Measurements from ENCODE around the gene SSX2IP.

The SSX2IP gene

DNA sequence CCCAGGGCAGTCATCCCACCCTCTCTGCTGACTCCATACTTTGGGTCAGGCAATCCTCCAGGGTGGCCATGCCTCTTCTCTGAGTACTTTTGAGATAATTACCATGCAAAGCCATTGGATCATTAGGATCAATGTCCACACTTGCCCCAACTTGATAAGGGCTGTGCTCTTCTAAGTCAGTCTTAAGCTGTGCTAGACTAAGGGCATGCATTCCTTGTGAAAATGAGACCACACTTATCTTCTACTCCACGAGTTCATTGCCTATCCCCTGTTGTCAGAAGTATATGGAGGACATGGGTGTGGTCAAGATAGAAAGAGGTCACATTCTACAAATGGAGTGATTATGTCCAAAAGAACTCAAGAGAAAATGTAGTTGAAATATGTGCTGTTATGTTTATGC, 18.9 kb upstream of the SSX2IP start:
- DNase-seq, result no peak

DNA sequence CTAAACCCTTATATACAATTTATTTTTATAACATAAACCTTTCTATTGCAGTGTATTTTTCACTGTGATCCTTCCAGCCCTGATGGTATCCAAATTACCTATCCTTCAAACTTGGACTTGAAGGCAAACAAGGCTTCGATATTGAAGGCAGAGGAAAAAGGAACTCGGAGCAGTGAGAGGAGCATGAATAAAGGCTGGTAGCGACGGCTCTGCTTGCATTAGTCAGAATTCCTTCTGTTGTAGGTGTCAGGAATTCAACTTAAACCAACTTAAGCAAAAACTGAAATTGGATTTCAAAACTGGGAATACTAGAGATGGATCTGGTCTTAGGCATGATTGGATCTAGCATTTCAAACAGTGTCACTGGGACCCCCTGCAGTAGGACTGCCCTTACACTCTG, 17.8 kb upstream of the SSX2IP start:
- DNase-seq, result no peak

DNA sequence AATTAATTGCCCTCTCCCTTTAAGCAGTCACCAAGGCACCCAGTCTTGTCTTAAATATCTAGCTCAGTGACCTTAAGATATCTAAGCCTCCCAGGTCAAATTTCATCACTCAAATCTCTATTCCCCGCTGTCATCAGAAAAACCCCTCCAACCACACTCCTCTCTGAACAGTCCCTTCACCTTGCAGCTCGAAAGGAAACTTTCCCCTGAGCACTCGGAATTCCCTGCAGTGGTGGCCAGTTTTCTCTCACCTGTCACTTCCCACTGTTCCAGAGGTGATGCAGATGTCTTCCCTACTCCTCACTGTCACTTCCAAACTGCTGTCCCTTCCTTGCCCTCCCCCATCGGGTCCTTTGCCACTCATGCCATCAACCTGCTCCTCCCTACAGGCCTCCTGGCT, 15.3 kb upstream of the SSX2IP start:
- DNase-seq, result no peak

DNA sequence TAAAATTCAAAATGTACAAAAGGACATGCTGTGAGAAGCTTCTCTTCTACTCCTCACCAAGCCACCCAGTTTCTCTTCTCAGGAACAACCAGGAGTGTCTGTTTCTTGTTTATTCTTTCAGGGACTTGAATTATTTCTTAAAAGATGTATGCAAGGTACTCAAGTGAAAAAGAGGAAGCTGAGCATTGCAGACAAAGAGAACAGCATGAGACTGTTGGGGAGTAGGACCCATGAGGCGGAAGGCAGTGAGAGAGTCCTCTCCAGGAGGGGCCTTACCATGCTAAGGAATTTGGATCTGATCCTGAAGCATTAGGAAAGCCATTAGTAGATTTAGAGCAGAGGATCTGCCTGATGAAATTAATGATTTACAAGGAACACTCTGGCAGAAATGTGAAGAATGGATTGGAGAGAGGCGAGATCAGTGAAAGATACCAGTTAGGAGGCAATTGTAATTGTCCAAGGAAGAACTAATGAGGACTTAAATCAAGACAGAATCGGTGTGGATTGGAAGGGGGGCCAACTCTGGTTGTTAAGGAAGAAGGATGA, 14.7 kb upstream of the SSX2IP start:
- DNase-seq, result no peak

DNA sequence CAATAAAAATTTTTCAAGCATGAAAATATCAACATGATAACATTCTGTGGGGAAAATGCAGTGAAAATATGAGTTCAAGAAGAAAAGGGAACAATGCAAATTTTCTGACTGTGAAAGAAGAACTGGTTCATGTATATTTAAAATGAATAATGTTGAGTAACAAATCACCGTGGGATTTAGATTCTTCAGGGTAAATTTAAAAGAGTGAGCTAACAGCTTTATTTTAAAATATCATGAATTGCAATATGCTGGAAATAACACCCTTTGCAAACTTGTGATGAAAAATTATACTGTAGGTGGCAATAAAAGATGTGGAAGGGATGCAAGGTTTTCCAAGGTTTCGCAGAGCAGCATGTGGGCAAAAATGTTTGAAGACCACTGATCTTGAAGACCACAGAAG, 13.2 kb upstream of the SSX2IP start:
- no peak for DNase-seq

- no peak for DNase-seq
These were observed 11.9 kb upstream of the SSX2IP start for GRCh38 chr1:84702143-84702542.

- no peak for DNase-seq
These were observed 11.1 kb upstream of the SSX2IP start for GRCh38 chr1:84701376-84701775.

GRCh38 chr1:84700070-84700469, 9.8 kb upstream of the SSX2IP start:
- no peak for DNase-seq

GRCh38 chr1:84698151-84699110, 8.2 kb upstream of the SSX2IP start:
- DNase-seq, result no peak

GRCh38 chr1:84693785-84694184, 3.5 kb upstream of the SSX2IP start:
- no peak for DNase-seq

DNA sequence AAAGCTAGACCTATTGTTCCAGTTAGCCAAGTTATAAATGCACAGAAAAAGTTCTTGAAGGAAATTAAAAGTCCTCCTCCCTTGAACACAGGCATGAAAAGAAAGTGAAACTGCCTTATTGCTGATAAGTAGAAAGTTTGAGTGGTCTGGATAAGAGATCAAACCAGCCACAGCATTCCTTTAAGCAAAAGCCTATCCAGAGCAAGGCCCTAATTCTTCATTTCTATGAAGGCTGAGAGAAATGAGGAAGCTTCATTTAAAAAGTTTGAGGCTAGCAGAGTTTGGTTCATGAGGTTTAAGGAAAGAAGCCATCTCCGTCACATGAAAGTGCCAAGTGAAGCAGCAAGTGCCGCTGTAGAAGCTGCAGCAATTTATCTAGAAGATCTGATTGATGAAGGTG, 2.7 kb upstream of the SSX2IP start:
- DNase-seq, result no peak

DNA sequence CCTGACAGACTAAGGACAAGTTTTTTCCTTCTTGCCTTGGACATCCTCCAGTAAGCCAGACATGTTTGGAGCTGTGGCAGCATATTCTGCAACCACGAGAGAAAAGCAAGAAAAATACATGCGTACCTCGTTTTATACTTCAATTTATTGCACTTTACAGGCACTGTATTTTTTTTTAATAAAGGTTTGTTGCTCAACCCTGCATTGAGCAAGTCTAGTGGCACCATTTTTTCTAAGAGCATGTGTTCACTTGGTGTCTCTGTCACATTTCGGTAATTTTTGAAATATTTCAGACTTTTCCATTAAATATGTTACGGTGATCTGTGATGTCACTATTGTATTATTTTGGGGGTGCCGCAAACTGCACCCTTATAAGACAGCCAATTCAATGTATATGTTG, 2.1 kb upstream of the SSX2IP start:
- no peak for DNase-seq

DNA sequence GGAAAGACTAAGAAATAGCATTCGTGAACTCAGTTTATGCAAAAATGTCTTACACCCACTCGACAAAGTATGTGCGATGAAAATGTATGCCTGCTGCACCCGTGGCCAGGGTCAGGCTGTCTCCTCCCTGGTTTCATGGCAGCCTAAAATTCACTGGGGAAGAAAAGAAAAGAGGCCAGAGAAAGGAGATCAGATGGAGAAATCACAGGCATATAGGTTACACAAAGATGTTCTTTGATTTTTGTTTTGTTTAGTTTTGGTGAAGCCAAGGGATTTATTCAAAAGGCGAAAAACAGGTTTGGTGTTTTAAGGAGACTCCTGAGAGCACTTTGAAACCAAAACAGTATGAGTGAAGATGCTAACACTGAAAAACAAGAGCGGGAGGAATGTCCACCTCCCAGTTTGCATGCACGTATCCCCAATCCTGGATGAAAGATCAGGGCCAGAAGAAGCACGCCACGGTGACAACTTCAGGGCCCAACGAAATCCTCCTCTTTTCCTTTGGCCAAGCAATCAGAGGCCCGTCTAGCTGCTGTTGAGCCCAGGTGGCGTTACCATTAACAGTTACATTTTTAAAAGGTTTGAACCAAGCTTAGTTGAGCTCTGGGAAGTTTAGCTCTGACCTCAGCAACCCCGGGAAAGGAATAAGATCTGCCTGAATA, 992 bp upstream of the SSX2IP start:
- DNase-seq, result no peak

DNA sequence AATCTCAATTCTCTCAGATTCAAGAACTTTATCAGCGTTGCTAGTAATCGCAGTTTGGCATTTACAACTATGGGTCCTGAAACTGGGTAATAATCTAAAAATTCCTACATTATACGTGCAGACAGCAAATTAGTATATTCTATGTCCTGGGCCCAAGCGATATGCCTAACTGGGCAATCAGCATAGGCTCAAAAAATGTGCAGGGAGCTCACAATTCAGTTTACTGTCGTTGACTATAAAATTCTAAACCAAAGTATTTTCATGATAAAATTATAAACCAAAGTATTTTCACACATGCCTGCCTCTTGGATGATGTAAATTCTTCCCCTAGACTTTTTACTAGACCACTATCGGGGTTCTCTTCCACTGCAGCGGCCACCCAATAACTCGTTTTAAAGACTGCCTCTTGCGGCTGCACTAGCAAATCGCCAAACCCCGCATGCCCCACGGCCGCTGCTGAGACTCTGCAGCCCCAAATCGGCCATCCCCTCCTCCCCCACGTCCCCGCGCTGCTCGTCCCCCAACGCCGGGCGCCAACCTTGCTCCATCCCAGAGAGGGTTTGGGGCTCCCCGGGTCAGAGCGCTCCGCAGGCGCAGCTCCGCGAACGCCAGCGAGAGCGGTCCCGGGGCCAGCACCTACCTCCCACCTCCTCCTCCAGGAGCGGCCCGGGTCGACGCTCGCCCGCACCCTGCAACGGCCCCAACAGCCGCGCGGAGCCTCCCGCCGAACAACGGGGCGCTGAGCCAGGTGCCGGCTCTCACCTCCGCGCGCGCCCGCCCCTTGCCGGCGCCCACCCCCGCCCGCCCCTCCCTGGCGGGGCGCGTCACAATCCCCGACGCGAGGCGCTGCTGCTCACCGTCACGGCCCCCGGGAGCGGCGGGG, 506 bp downstream of the SSX2IP start:
- DNase-seq, result no peak

- no peak for DNase-seq
These were observed 1.7 kb downstream of the SSX2IP start for GRCh38 chr1:84688463-84689061.

GRCh38 chr1:84687714-84688462, 2.4 kb downstream of the SSX2IP start:
- DNase-seq, result no peak

DNA sequence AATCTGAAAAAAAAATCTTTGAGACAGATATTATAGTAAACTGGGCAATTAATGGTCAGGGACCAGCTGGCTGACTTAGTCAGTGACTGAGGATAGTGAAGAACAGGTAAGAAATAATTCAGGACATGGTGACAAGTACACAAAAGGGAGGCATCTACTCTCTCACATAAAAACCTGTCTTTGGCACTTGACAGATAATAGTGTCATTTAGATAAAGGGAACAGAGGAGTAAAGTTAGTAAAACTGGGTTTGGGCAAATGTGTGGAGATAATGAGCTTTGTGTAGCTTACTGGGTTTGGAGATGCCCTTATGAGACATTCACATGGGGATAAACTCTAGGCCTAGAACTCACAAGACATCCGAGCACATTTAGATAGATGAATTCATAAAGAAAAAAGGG, 4.0 kb downstream of the SSX2IP start:
- DNase-seq, result no peak

GRCh38 chr1:84683508-84683907, 6.8 kb downstream of the SSX2IP start:
- no peak for DNase-seq

GRCh38 chr1:84682047-84682446, 8.2 kb downstream of the SSX2IP start:
- no peak for DNase-seq

- DNase-seq, result no peak
These were observed 12.7 kb downstream of the SSX2IP start for GRCh38 chr1:84677415-84678099.

DNA sequence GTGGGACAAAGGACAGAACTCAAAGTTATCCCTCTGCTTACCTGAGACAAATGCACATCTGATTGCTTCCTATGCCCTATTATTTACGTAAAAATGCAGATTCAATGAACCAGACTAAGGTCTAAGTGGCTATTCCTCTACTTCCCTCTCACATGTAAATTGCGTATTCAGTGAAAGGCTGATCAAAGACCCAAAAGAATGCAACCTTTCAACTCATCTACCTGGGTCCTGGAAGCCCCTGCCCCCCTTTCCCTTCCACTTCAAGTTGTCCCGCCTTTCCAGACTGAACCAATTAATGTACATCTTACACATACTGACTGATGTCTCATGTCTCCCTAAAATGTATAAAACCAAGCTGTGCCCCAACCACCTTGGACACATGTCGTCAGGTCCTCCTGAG, 14.6 kb downstream of the SSX2IP start:
- no peak for DNase-seq
